ENCODE results near the gene UPK2. TPM values are rescaled to one million over a fixed set of nuclear protein-coding genes. Genes with fewer than 3 reads are reported as not detected.
"Not testable (repeated sequence)": the region's sequence is repeated elsewhere in the genome, so short reads cannot be mapped to it uniquely, and the experiment has no call there.

The UPK2 gene
- total RNA-seq, 1 donor from 2014 or later = 26.8 TPM

GRCh38 chr11:118984825-118985224 is 28.7 kb downstream of the UPK2 start:
- Mint-ChIP-seq H3K4me1 (ENCODE audit: unreplicated experiment) (peaks cover 1% of the 10 kb centered on the region), H3K9me3 (no peaks in the 10 kb centered on the region), H3K27me3 (no peaks in the 10 kb centered on the region), H3K36me3 (no peaks in the 10 kb centered on the region), H3K4me3 (no peak overlapping the region), H3K27ac (no peak overlapping the region)
- no peak for DNase-seq (ENCODE audit: extremely low spot score, unreplicated experiment)
- TF ChIP-seq CTCF (conservative IDR thresholded peaks at IDR 0.05) = no peak

- Mint-ChIP-seq H3K36me3 (no peaks in the 10 kb centered on the region), H3K9me3 (no peaks in the 10 kb centered on the region), H3K27me3 (no peaks in the 10 kb centered on the region), H3K4me1 (ENCODE audit: unreplicated experiment) (no peaks in the 10 kb centered on the region), H3K27ac (peak overlapping the region; percentile 51), H3K4me3 (no peak overlapping the region)
- TF ChIP-seq CTCF (conservative IDR thresholded peaks at IDR 0.05) = no peak
- no peak for DNase-seq (ENCODE audit: extremely low spot score, unreplicated experiment)
These were observed 32.2 kb downstream of the UPK2 start for GRCh38 chr11:118988280-118988679.

- H3K4me1 Mint-ChIP-seq (ENCODE audit: unreplicated experiment); DNase-seq (ENCODE audit: extremely low spot score, unreplicated experiment); H3K27me3 Mint-ChIP-seq; H3K9me3 Mint-ChIP-seq; H3K36me3 Mint-ChIP-seq; H3K27ac Mint-ChIP-seq; H3K4me3 Mint-ChIP-seq: not testable (repeated sequence)
These were observed 35.5 kb downstream of the UPK2 start for GRCh38 chr11:118991486-118992038.

GRCh38 chr11:118996926-118997626 is 41.0 kb downstream of the UPK2 start:
- H3K9me3 Mint-ChIP-seq = no peaks in the 10 kb centered on the region
- H3K27me3 Mint-ChIP-seq = no peaks in the 10 kb centered on the region
- peaks cover 23% of the 10 kb centered on the region for H3K4me1 Mint-ChIP-seq (ENCODE audit: unreplicated experiment)
- no peak for DNase-seq (ENCODE audit: extremely low spot score, unreplicated experiment)
- H3K27ac Mint-ChIP-seq = peak overlapping the region; percentile 89
- peak; percentile 62 for TF ChIP-seq CTCF (conservative IDR thresholded peaks at IDR 0.05)
- peaks cover 8% of the 10 kb centered on the region for H3K36me3 Mint-ChIP-seq
- peak overlapping the region; percentile 93 for H3K4me3 Mint-ChIP-seq

- Mint-ChIP-seq H3K4me1 (ENCODE audit: unreplicated experiment) (peaks cover 23% of the 10 kb centered on the region), H3K4me3 (peak within 1 kb of the TSS; percentile 93), H3K36me3 (peaks cover 8% of the 10 kb centered on the region), H3K27me3 (no peaks in the 10 kb centered on the region), H3K27ac (peak within 1 kb of the TSS; percentile 89), H3K9me3 (no peaks in the 10 kb centered on the region)
- TF ChIP-seq CTCF (conservative IDR thresholded peaks at IDR 0.05) = peak; percentile 25
- peak; percentile 94 for DNase-seq (ENCODE audit: extremely low spot score, unreplicated experiment)
These were observed 41.7 kb downstream of the UPK2 start, which contains the start of gene CENATAC for GRCh38 chr11:118997627-118998387. Gene CENATAC, plus strand, starts transcription at chr11:118998138. Its CDS starts 60 bp downstream, at chr11:118998198.

- peak overlapping the region; percentile 89 for H3K27ac Mint-ChIP-seq
- TF ChIP-seq CTCF (conservative IDR thresholded peaks at IDR 0.05) = no peak
These were observed 42.3 kb downstream of the UPK2 start for GRCh38 chr11:118998388-118998717.

More at GRCh38 chr11:118998388-118998717, 42.3 kb downstream of the UPK2 start:
- Mint-ChIP-seq H3K36me3 (peaks cover 8% of the 10 kb centered on the region), H3K9me3 (no peaks in the 10 kb centered on the region), H3K4me1 (ENCODE audit: unreplicated experiment) (peaks cover 23% of the 10 kb centered on the region), H3K4me3 (peak overlapping the region; percentile 93), H3K27me3 (no peaks in the 10 kb centered on the region)
- no peak for DNase-seq (ENCODE audit: extremely low spot score, unreplicated experiment)
